Hepatocyte (in vitro differentiated cells): ENCODE measurements around the gene SNTG2. TPM values are rescaled to one million over a fixed set of nuclear protein-coding genes. Genes with fewer than 3 reads are reported as not detected.

Experiments
- DNase-seq: peaks from one replicate; pipeline ENCODE4 v3.0.0-alpha.2; 2016; ENCODE audit warnings: low spot score
- H2AFZ ChIP-seq: fragments of 200-600 bp; sonication (generic); 2 replicates; pipeline ENCODE4 v1.6.0; 2016; ENCODE audit warnings: antibody characterized with exemption, mild to moderate bottlenecking
- H3K27ac ChIP-seq: fragments of 200-600 bp; sonication (generic); 2 replicates; pipeline ENCODE4 v1.5.1; 2016; ENCODE audit warnings: mild to moderate bottlenecking
- H3K27me3 ChIP-seq: fragments of 200-600 bp; sonication (generic); 2 replicates; pipeline ENCODE4 v1.6.1; 2016
- H3K36me3 ChIP-seq: fragments of 200-600 bp; sonication (generic); replicated peaks from 2 replicates; pipeline ENCODE4 v1.5.1; 2016; ENCODE audit warnings: low read depth; ENCODE audit not compliant: insufficient read depth
- H3K4me1 ChIP-seq: fragments of 200-600 bp; sonication (generic); 2 replicates; pipeline ENCODE4 v1.5.1; 2016; ENCODE audit warnings: mild to moderate bottlenecking, moderate library complexity; ENCODE audit not compliant: insufficient read depth
- H3K4me2 ChIP-seq: fragments of 200-600 bp; sonication (generic); 2 replicates; pipeline ENCODE4 v1.6.0; 2016
- H3K4me3 ChIP-seq: fragments of 200-600 bp; sonication (generic); 2 replicates; pipeline ENCODE4 v1.5.1; 2016; ENCODE audit warnings: mild to moderate bottlenecking
- H3K79me2 ChIP-seq: fragments of 200-600 bp; sonication (generic); 2 replicates; pipeline ENCODE4 v1.6.0; 2017; ENCODE audit warnings: mild to moderate bottlenecking
- H3K9me2 ChIP-seq: fragments of 200-600 bp; sonication (generic); replicated peaks from 2 replicates; pipeline ENCODE4 v1.6.0; 2017; ENCODE audit warnings: mild to moderate bottlenecking; ENCODE audit not compliant: insufficient read depth
- H3K9me3 ChIP-seq: fragments of 200-600 bp; sonication (generic); 2 replicates; pipeline ENCODE4 v1.5.1; 2016; ENCODE audit warnings: low read depth, mild to moderate bottlenecking
- H4K20me1 ChIP-seq: fragments of 200-600 bp; sonication (generic); 2 replicates; pipeline ENCODE4 v1.6.0; 2016; ENCODE audit warnings: mild to moderate bottlenecking; ENCODE audit not compliant: insufficient read depth, poor library complexity, severe bottlenecking
- EZH2 ChIP-seq: fragments of 200-600 bp; sonication (generic); IDR thresholded peaks from 2 replicates; pipeline ENCODE4 v1.6.1; 2016; ENCODE audit warnings: antibody characterized with exemption, mild to moderate bottlenecking, borderline replicate concordance
- EZH2phosphoT487 ChIP-seq: fragments of 200-600 bp; sonication (generic); IDR thresholded peaks from one replicate; pipeline ENCODE4 v1.6.1; 2018; ENCODE audit warnings: antibody characterized with exemption, mild to moderate bottlenecking, low read depth, moderate library complexity; ENCODE audit not compliant: unreplicated experiment, severe bottlenecking
- WGBS: methylation state at CpG from one replicate; pipeline ENCODE4 v1.1.6; 2016; ENCODE audit warnings: low lambda C conversion rate; ENCODE audit errors: missing lambda C conversion rate; 5-methylcytosine and 5-hydroxymethylcytosine counted together
- polyA plus RNA-seq: library from polyadenylated mRNA; unstranded; fragments of >200 nt; fragmentation: Nextera tagmentation; extraction: Ambion mirVana; gene quantifications from 2 replicates; pipeline ENCODE4 v1.2.1, GENCODE V29; 2016
- total RNA-seq: library from RNA; depleted of rRNA; stranded (reverse); fragments of >200 nt; gene quantifications from 2 replicates; pipeline ENCODE4 v1.2.3, GENCODE V29; 2014
- TF ChIP-seq, protein P1 (sequence below): fragments of 200-600 bp; sonication (generic); IDR thresholded peaks from 2 replicates; pipeline ENCODE4 v1.5.1; 2016; ENCODE audit warnings: antibody characterized with exemption, mild to moderate bottlenecking; ENCODE audit not compliant: poor library complexity

Gene SNTG2
- total and polyA plus RNA-seq, 2 experiments from 2014 or later, result not detected

DNA sequence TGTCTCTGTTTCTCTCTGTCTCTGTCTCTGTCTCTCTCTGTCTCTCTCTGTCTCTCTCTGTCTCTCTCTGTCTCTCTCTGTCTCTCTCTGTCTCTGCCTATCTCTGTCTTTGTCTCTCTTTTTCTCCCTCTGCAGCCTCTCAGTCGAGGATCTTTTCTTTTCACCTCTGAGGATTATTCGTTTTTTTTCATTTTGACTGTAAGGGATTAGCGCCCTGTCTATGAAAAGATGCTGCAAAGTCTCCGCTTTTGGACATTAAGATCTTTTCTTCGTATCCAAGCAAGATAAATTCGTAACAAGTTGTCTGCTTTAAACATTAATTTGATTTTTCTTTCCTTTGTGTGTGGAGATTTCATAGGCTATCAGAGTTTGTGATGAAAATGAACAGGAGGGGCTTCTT lies 271.4 kb downstream of the SNTG2 start:
- no peaks in the 10 kb centered on the region for H3K9me2 ChIP-seq
- no peak overlapping the region for H3K4me3 ChIP-seq
- no peaks in the 10 kb centered on the region for H3K4me1 ChIP-seq
- TF ChIP-seq EZH2phosphoT487 (no peak), EZH2 (no peak)
- TF ChIP-seq, protein P1, sequence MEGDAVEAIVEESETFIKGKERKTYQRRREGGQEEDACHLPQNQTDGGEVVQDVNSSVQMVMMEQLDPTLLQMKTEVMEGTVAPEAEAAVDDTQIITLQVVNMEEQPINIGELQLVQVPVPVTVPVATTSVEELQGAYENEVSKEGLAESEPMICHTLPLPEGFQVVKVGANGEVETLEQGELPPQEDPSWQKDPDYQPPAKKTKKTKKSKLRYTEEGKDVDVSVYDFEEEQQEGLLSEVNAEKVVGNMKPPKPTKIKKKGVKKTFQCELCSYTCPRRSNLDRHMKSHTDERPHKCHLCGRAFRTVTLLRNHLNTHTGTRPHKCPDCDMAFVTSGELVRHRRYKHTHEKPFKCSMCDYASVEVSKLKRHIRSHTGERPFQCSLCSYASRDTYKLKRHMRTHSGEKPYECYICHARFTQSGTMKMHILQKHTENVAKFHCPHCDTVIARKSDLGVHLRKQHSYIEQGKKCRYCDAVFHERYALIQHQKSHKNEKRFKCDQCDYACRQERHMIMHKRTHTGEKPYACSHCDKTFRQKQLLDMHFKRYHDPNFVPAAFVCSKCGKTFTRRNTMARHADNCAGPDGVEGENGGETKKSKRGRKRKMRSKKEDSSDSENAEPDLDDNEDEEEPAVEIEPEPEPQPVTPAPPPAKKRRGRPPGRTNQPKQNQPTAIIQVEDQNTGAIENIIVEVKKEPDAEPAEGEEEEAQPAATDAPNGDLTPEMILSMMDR, result no peak
- H3K9me3 ChIP-seq, result no peaks in the 10 kb centered on the region
- H3K4me2 ChIP-seq, result no peak overlapping the region
- H3K79me2 ChIP-seq, result no peaks in the 10 kb centered on the region
- H4K20me1 ChIP-seq, result no peaks in the 10 kb centered on the region
- H3K36me3 ChIP-seq, result no peaks in the 10 kb centered on the region
- H2AFZ ChIP-seq, result no peak overlapping the region
- H3K27ac ChIP-seq, result no peak overlapping the region
- 81% methylated on average over 6 of the region's 6 CpGs for WGBS
- DNase-seq, result no peak
- no peaks in the 10 kb centered on the region for H3K27me3 ChIP-seq

DNA sequence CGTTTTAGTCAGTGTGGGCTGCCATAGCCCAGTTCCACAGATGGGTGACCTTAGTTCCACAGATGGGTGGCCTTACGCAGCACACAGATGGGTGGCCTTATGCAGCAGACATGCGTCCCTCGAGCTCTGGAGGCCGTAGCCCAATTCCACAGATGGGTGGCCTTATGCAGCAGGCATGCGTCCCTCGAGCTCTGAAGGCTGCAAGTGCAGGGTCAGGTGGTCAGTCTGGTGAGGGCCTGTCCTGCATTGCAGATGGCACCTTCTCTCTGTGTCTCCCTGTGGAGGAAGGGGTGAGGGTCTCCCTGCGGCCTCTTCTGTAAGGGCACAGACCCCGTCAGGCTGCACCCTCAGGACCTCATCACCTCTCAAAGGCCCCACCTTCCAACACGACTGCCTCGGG lies 273.1 kb downstream of the SNTG2 start:
- Histone ChIP-seq H3K9me3 (no peaks in the 10 kb centered on the region), H3K36me3 (no peaks in the 10 kb centered on the region), H3K27ac (no peak overlapping the region), H3K4me1 (no peaks in the 10 kb centered on the region), H3K27me3 (no peaks in the 10 kb centered on the region), H4K20me1 (no peaks in the 10 kb centered on the region), H3K79me2 (no peaks in the 10 kb centered on the region), H3K9me2 (no peaks in the 10 kb centered on the region), H3K4me3 (no peak overlapping the region), H2AFZ (no peak overlapping the region), H3K4me2 (no peak overlapping the region)
- no peak for DNase-seq
- TF ChIP-seq EZH2phosphoT487, result no peak
- WGBS, result 87% methylated on average over 11 of the region's 11 CpGs

DNA sequence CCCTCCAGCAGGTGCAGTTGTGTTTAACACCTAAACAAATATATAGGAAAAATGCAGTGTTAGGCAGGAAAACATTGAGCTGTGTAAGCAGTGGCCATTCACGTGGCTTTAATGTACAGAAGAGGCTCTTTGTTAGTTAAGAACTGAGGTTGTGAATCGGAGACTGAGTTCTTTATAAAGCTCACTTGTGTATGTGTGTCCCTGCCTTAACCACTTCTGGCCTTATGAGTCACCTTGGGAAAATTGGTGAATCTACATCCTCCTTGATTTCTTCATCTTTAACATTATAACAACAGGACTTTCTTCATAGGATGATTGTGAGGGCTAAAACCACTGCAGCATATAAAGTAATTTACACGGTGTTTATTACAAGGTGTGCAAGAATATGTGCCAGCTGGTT lies 274.3 kb downstream of the SNTG2 start:
- TF ChIP-seq EZH2phosphoT487 (no peak), EZH2 (no peak)
- TF ChIP-seq, protein P1, result no peak
- 69% methylated on average over 3 of the region's 3 CpGs for WGBS
- Histone ChIP-seq H3K27ac (no peak overlapping the region), H4K20me1 (no peaks in the 10 kb centered on the region), H3K4me1 (no peaks in the 10 kb centered on the region), H2AFZ (no peak overlapping the region), H3K27me3 (no peaks in the 10 kb centered on the region), H3K4me2 (no peak overlapping the region), H3K9me2 (no peaks in the 10 kb centered on the region), H3K36me3 (no peaks in the 10 kb centered on the region), H3K4me3 (no peak overlapping the region), H3K79me2 (no peaks in the 10 kb centered on the region), H3K9me3 (no peaks in the 10 kb centered on the region)
- no peak for DNase-seq

DNA sequence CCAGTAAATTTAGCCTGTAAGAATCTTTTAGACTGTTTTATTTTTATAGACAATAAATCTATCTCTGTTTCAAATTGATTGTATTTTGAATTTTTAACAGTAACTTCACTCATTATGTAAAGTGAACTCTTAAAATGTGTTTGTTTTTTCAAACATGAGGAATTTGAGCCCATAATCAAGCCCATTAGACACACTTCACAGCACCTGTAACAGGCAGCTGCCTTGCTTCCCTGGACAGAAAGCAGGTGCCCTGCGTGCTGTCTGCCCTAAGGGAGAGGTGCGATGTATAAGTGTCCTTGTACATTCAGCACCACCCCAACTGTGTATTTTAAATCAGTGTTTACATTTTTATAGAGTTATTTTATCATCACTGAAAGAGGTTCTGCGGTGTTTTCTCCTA lies 276.1 kb downstream of the SNTG2 start:
- Histone ChIP-seq H3K27ac (no peak overlapping the region), H3K9me3 (no peaks in the 10 kb centered on the region), H4K20me1 (no peaks in the 10 kb centered on the region), H3K4me3 (no peak overlapping the region), H3K4me1 (no peaks in the 10 kb centered on the region), H2AFZ (no peak overlapping the region), H3K27me3 (no peaks in the 10 kb centered on the region), H3K9me2 (no peaks in the 10 kb centered on the region), H3K79me2 (no peaks in the 10 kb centered on the region), H3K36me3 (no peaks in the 10 kb centered on the region), H3K4me2 (no peak overlapping the region)
- DNase-seq, result no peak
- TF ChIP-seq EZH2phosphoT487 (no peak), EZH2 (no peak)
- TF ChIP-seq, protein P1, result no peak
- 88% methylated on average over 3 of the region's 3 CpGs for WGBS
